GM23248 (cell line): ENCODE measurements around the gene CHMP6. TPM values are rescaled to one million over a fixed set of nuclear protein-coding genes. Genes with fewer than 3 reads are reported as not detected.

Source experiments
- DNase-seq: peaks from one replicate; pipeline ENCODE4 v3.0.0-alpha.2; 2015
- H2AFZ ChIP-seq: fragments of 200-600 bp; sonication (generic); 2 replicates; pipeline ENCODE4 v1.6.1; 2016; ENCODE audit warnings: antibody characterized with exemption
- H3F3A ChIP-seq: fragments of 200-600 bp; sonication (generic); 2 replicates; pipeline ENCODE4 v1.6.1; 2016; ENCODE audit warnings: mild to moderate bottlenecking, antibody characterized with exemption, mixed run types; ENCODE audit not compliant: insufficient read depth
- H3K27ac ChIP-seq: fragments of 200-600 bp; sonication (generic); 2 replicates; pipeline ENCODE4 v1.5.1; 2016; ENCODE audit warnings: mild to moderate bottlenecking
- H3K27me3 ChIP-seq: fragments of 200-600 bp; sonication (generic); replicated peaks from 2 replicates; pipeline ENCODE4 v1.6.1; 2016; ENCODE audit warnings: mild to moderate bottlenecking; ENCODE audit not compliant: insufficient read depth
- H3K36me3 ChIP-seq: fragments of 200-600 bp; sonication (generic); 2 replicates; pipeline ENCODE4 v1.6.1; 2016; ENCODE audit warnings: low read depth, mild to moderate bottlenecking
- H3K4me1 ChIP-seq: fragments of 200-600 bp; sonication (generic); 2 replicates; pipeline ENCODE4 v1.6.1; 2016; ENCODE audit warnings: mild to moderate bottlenecking; ENCODE audit not compliant: insufficient read depth
- H3K4me2 ChIP-seq: fragments of 200-600 bp; sonication (generic); one replicate; pipeline ENCODE4 v1.6.1; 2016; ENCODE audit warnings: mild to moderate bottlenecking; ENCODE audit not compliant: unreplicated experiment
- H3K4me3 ChIP-seq: fragments of 200-600 bp; sonication (generic); 2 replicates; pipeline ENCODE4 v1.5.1; 2016; ENCODE audit warnings: mild to moderate bottlenecking
- H3K79me2 ChIP-seq: fragments of 200-600 bp; sonication (generic); 2 replicates; pipeline ENCODE4 v1.6.1; 2016; ENCODE audit warnings: mild to moderate bottlenecking; ENCODE audit not compliant: insufficient read depth
- H3K9ac ChIP-seq: fragments of 200-600 bp; sonication (generic); 2 replicates; pipeline ENCODE4 v1.6.1; 2016; ENCODE audit warnings: mild to moderate bottlenecking
- H3K9me2 ChIP-seq: fragments of 200-600 bp; sonication (generic); 2 replicates; pipeline ENCODE4 v1.6.1; 2016; ENCODE audit warnings: mixed run types, mild to moderate bottlenecking, moderate library complexity; ENCODE audit not compliant: insufficient read depth
- H3K9me3 ChIP-seq: fragments of 200-600 bp; sonication (generic); one replicate; pipeline ENCODE4 v1.6.1; 2017; ENCODE audit warnings: low read depth
- H4K20me1 ChIP-seq: fragments of 200-600 bp; sonication (generic); 2 replicates; pipeline ENCODE4 v1.6.0; 2016; ENCODE audit not compliant: insufficient read depth
- EZH2 ChIP-seq: fragments of 200-600 bp; sonication (generic); IDR thresholded peaks from 2 replicates; pipeline ENCODE4 v1.6.1; 2018; ENCODE audit warnings: antibody characterized with exemption, mild to moderate bottlenecking; ENCODE audit not compliant: insufficient read depth, poor library complexity, severe bottlenecking
- EZH2phosphoT487 ChIP-seq: fragments of 200-600 bp; sonication (generic); IDR thresholded peaks from 2 replicates; pipeline ENCODE4 v1.6.1; 2018; ENCODE audit warnings: antibody characterized with exemption, moderate library complexity, mild to moderate bottlenecking, low read depth; ENCODE audit not compliant: insufficient read depth
- WGBS, 2 experiments: methylation state at CpG; one replicate each; pipeline ENCODE4 v1.1.6; 2015 to 2017; ENCODE audit warnings: low lambda C conversion rate in 2 of 2, low coverage in 1 of 2; ENCODE audit errors: missing lambda C conversion rate in 2 of 2; 5-methylcytosine and 5-hydroxymethylcytosine counted together
- in situ Hi-C: fragments of 300-500 bp; cut with MboI; formaldehyde crosslinking; loops from 2 replicates; pipeline ENCODE4 v1.15.0; 2020
- polyA plus RNA-seq: library from polyadenylated mRNA; unstranded; fragments of >200 nt; fragmentation: Nextera tagmentation; extraction: Ambion mirVana; gene quantifications from 2 replicates; pipeline ENCODE4 v1.2.1, GENCODE V29; 2016
- total RNA-seq: library from RNA; depleted of rRNA; stranded (reverse); fragments of >200 nt; shearing (Covaris generic); gene quantifications from 2 replicates; pipeline ENCODE4 v1.2.3, GENCODE V29; 2014

The CHMP6 gene
- total and polyA plus RNA-seq, 2 experiments from 2014 or later = 14.1 to 34.0 TPM

DNA sequence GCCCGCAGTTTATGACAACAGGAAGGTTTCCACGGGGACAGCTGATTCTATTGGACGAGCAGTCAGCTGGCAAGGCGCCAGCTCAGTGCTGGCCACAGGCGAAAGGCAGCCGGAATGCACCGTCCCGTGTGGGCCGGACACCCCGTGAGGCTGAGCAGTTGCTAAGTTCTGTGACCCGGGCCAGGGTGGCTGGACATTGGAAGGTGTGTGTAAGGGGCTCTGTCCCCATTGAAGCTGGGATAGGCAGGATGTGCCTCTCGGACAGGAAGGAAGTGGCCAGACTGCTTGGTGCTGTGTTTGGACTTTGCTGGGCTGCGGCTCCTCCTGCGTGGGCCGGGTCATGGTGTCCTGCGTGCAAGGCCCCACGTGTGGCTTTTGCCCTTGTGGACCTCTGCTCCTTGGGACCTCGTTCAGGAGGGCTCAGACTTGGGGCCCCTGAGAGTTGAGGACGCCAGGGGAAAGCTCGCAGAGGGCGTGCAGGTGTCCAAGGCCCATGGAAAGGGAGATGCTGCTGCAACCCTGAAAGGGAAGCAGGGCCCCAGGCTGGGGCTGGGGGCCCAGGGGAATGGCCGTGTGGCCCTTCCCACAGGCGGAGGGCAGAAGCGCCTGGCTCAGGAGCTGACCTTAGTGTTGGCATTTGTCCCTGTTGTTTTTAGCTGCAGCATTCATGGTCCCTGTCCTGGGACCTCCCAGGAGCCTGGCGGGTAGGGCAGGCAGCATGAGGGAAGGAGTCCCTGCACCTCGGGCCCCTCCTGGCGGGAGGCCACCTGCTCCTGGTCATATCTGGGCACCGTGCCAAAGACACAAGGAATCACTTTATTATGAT is 53.3 kb downstream of the CHMP6 start:
- H3K9me2 ChIP-seq = no peaks in the 10 kb centered on the region
- peaks cover 89% of the 10 kb centered on the region for H3K79me2 ChIP-seq
- H3K36me3 ChIP-seq = no peaks in the 10 kb centered on the region
- H3K9ac ChIP-seq = no peak overlapping the region
- H2AFZ ChIP-seq = no peak overlapping the region
- H3K27ac ChIP-seq = no peak overlapping the region
- H3K27me3 ChIP-seq = no peaks in the 10 kb centered on the region
- no peak for TF ChIP-seq EZH2phosphoT487
- no peak for TF ChIP-seq EZH2
- peak overlapping the region; percentile 13 for H3K4me2 ChIP-seq
- in situ Hi-C loops = no loop called here
- peaks cover 19% of the 10 kb centered on the region for H3F3A ChIP-seq
- WGBS, 2 experiments = 45 to 48% methylated on average over 28 of the region's 28 CpGs
- peaks cover 30% of the 10 kb centered on the region for H3K4me1 ChIP-seq
- H3K9me3 ChIP-seq = no peaks in the 10 kb centered on the region
- peak; percentile 71 for DNase-seq
- no peaks in the 10 kb centered on the region for H4K20me1 ChIP-seq
- H3K4me3 ChIP-seq = no peak overlapping the region

- Histone ChIP-seq H2AFZ (no peak overlapping the region), H3K4me3 (no peak overlapping the region), H3K9me2 (no peaks in the 10 kb centered on the region), H3K4me2 (no peak overlapping the region), H3K27me3 (no peaks in the 10 kb centered on the region), H3K4me1 (peaks cover 23% of the 10 kb centered on the region), H3K36me3 (no peaks in the 10 kb centered on the region), H3K79me2 (peaks cover 93% of the 10 kb centered on the region), H3K9ac (no peak overlapping the region), H4K20me1 (no peaks in the 10 kb centered on the region), H3K27ac (no peak overlapping the region), H3F3A (peaks cover 16% of the 10 kb centered on the region; the same call in 1 of the 2 replicates), H3K9me3 (no peaks in the 10 kb centered on the region)
- TF ChIP-seq EZH2phosphoT487 (no peak), EZH2 (no peak)
- in situ Hi-C loops = no loop called here
- no peak for DNase-seq
- 58 to 83% methylated on average over 5 to 6 of the region's 9 CpGs for WGBS, 2 experiments
Measured at GRCh38 chr17:81045590-81046095, 54.0 kb downstream of the CHMP6 start.

- in situ Hi-C loops = no loop called here
- Histone ChIP-seq H3K36me3 (no peaks in the 10 kb centered on the region), H2AFZ (no peak overlapping the region), H3K9ac (no peak overlapping the region), H3K4me1 (peaks cover 17% of the 10 kb centered on the region), H4K20me1 (no peaks in the 10 kb centered on the region), H3K27ac (no peak overlapping the region), H3K4me3 (no peak overlapping the region), H3K9me3 (no peaks in the 10 kb centered on the region), H3K4me2 (no peak overlapping the region), H3F3A (peaks cover 10% of the 10 kb centered on the region; the same call in 1 of the 2 replicates), H3K79me2 (peaks cover 95% of the 10 kb centered on the region), H3K27me3 (no peaks in the 10 kb centered on the region), H3K9me2 (no peaks in the 10 kb centered on the region)
- no peak for DNase-seq
- TF ChIP-seq EZH2 = no peak
- no peak for TF ChIP-seq EZH2phosphoT487
- 85 to 89% methylated on average over 14 of the region's 17 CpGs for WGBS, 2 experiments
Measured at GRCh38 chr17:81046132-81046769, 54.6 kb downstream of the CHMP6 start.

- Histone ChIP-seq H3K36me3 (no peaks in the 10 kb centered on the region), H3K27me3 (no peaks in the 10 kb centered on the region), H3F3A (peaks cover 4% of the 10 kb centered on the region; the same call in 1 of the 2 replicates), H3K9ac (no peak overlapping the region), H3K4me3 (no peak overlapping the region), H2AFZ (no peak overlapping the region), H3K9me3 (no peaks in the 10 kb centered on the region), H3K4me2 (no peak overlapping the region), H3K79me2 (peaks cover 95% of the 10 kb centered on the region), H3K27ac (no peak overlapping the region), H4K20me1 (no peaks in the 10 kb centered on the region), H3K9me2 (no peaks in the 10 kb centered on the region), H3K4me1 (peaks cover 15% of the 10 kb centered on the region; the same call in 1 of the 2 replicates)
- 85% methylated on average over 13 to 18 of the region's 18 CpGs for WGBS, 2 experiments
- in situ Hi-C loops = no loop called here
- no peak for TF ChIP-seq EZH2phosphoT487
- no peak for TF ChIP-seq EZH2
- DNase-seq = no peak
Measured at GRCh38 chr17:81046770-81047359, 55.2 kb downstream of the CHMP6 start.
